Tibial artery (tissue), 4 donors: ENCODE measurements around the gene ACTN1.
"Not testable (repeated sequence)": the region's sequence is repeated elsewhere in the genome, so short reads cannot be mapped to it uniquely, and the experiment has no call there.

Experiments used
- DNase-seq, 2 donors: peaks; one replicate each; pipeline ENCODE4 v3.0.0-alpha.2; 2019
- H3K27ac ChIP-seq, 2 donors: fragments of 200-600 bp; sonication (generic) in 1 of 2; 1 replicate in 1 of 2; 2 replicates in 1 of 2; pipeline ENCODE4 v1.5.1; 2018 to 2019; ENCODE audit warnings: mild to moderate bottlenecking in 1 of 2
- H3K27me3 ChIP-seq, 2 donors: fragments of 200-600 bp; sonication (generic) in 1 of 2; one replicate each; pipeline versions ENCODE4 v1.5.1 to v1.6.0; 2016 to 2019
- H3K36me3 ChIP-seq, 3 donors: fragments of 200-600 bp; sonication (generic) in 2 of 3; one replicate each; pipeline ENCODE4 v1.5.1; 2016 to 2019; ENCODE audit warnings: mild to moderate bottlenecking in 2 of 3
- H3K4me1 ChIP-seq, 4 donors: fragments of 200-600 bp; sonication (generic) in 2 of 4; 1 replicate in 3 of 4; 2 replicates in 1 of 4; pipeline ENCODE4 v1.5.1; 2016 to 2019
- H3K4me3 ChIP-seq, 2 donors: fragments of 200-600 bp; sonication (generic) in 1 of 2; 1 replicate in 1 of 2; 2 replicates in 1 of 2; pipeline ENCODE4 v1.5.1; 2018 to 2019; ENCODE audit warnings: mild to moderate bottlenecking in 2 of 2
- H3K9me3 ChIP-seq, 3 donors: fragments of 200-600 bp; sonication (generic) in 1 of 3; one replicate each; pipeline ENCODE4 v1.5.1; 2016 to 2019
- intact Hi-C: fragments of 100-400 bp; cut with DNase I; formaldehyde crosslinking; loops from one replicate; pipeline ENCODE4 v1.15.0; 2023; ENCODE audit warnings: low total_unique reads
- TF ChIP-seq, protein P1 (sequence below), 2 experiments: fragments of 200-600 bp in 1 of 2; fragments of 450-650 bp in 1 of 2; IDR thresholded peaks; one replicate each; pipeline ENCODE4 v1.5.1; 2017 to 2019; ENCODE audit warnings: antibody characterized with exemption in 2 of 2, mild to moderate bottlenecking in 1 of 2, moderate library complexity in 1 of 2

The ACTN1 gene

DNA sequence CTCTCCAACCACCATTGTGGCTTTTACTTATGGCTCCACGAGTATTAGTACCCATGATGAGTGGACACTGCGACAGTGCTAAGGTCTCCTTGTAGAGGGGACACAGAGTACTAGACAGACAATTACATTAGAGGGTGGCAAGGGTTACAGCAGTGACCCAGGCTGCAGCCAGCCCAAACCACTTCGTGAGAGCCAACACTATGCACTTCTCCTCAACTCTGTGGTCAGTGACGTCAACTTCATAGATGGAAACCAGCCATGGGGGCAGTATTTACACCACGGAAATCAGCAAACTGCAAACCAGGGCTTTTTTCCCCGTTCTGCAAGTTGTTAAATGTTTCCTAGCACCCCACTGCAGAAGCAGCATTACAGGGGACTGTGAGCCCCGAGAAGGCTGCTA lies 124.7 kb downstream of the ACTN1 start:
- TF ChIP-seq, protein P1, sequence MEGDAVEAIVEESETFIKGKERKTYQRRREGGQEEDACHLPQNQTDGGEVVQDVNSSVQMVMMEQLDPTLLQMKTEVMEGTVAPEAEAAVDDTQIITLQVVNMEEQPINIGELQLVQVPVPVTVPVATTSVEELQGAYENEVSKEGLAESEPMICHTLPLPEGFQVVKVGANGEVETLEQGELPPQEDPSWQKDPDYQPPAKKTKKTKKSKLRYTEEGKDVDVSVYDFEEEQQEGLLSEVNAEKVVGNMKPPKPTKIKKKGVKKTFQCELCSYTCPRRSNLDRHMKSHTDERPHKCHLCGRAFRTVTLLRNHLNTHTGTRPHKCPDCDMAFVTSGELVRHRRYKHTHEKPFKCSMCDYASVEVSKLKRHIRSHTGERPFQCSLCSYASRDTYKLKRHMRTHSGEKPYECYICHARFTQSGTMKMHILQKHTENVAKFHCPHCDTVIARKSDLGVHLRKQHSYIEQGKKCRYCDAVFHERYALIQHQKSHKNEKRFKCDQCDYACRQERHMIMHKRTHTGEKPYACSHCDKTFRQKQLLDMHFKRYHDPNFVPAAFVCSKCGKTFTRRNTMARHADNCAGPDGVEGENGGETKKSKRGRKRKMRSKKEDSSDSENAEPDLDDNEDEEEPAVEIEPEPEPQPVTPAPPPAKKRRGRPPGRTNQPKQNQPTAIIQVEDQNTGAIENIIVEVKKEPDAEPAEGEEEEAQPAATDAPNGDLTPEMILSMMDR (IDR thresholded peaks at IDR 0.05), result no peak
- H3K36me3 ChIP-seq, result peaks cover 0 to 16% (median 4%) of the 10 kb centered on the region in 3 donors
- intact Hi-C loops, result no loop called here
- no peak overlapping the region for H3K4me3 ChIP-seq
- no peaks in the 10 kb centered on the region for H3K4me1 ChIP-seq
- no peak overlapping the region for H3K27ac ChIP-seq
- DNase-seq, result no peak
- H3K9me3 ChIP-seq, result no peaks in the 10 kb centered on the region
- H3K27me3 ChIP-seq, result no peaks in the 10 kb centered on the region

- TF ChIP-seq, protein P1 (IDR thresholded peaks at IDR 0.05), result no peak
- Histone ChIP-seq H3K27ac (no peak overlapping the region), H3K27me3 (no peaks in the 10 kb centered on the region), H3K36me3 (peaks cover 0 to 16% (median 4%) of the 10 kb centered on the region in 3 donors), H3K9me3 (no peaks in the 10 kb centered on the region), H3K4me1 (no peaks in the 10 kb centered on the region), H3K4me3 (no peak overlapping the region)
- DNase-seq, result no peak
- intact Hi-C loops, result no loop called here
These were observed 125.4 kb downstream of the ACTN1 start for GRCh38 chr14:68853749-68854148.

DNA sequence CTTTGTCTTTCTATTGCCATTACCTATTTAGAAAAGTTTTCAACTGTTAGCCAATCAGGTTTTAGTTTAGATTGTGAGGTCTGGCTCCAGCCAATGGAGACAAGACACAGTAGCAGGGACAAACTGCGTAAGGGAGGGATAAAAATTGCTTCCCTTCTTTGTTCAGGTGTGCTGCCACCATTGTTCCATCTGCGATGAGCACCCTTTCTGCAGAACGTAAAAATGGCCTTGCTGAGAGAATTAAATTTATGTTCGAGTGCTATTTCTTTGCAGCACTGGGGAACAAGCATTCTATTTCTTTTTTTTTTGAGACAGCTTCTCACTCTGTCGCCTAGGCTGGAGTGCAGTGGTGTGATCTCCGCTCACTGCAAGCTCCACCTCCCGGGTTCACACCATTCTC lies 126.6 kb downstream of the ACTN1 start:
- DNase-seq, H3K9me3 ChIP-seq, intact Hi-C loops, H3K4me1 ChIP-seq, H3K27ac ChIP-seq, H3K27me3 ChIP-seq, H3K4me3 ChIP-seq: not testable (repeated sequence)
- H3K36me3 ChIP-seq, result peaks cover 0 to 16% (median 4%) of the 10 kb centered on the region in 3 donors

- H3K36me3 ChIP-seq, result peaks cover 0 to 16% (median 4%) of the 10 kb centered on the region in 3 donors
- no peak overlapping the region for H3K27ac ChIP-seq
- no peaks in the 10 kb centered on the region for H3K9me3 ChIP-seq
- TF ChIP-seq, protein P1 (IDR thresholded peaks at IDR 0.05), result no peak
- no peaks in the 10 kb centered on the region for H3K4me1 ChIP-seq
- no peak for DNase-seq
- H3K4me3 ChIP-seq, result no peak overlapping the region
- intact Hi-C loops, result no loop called here
- no peaks in the 10 kb centered on the region for H3K27me3 ChIP-seq
These were observed 128.0 kb downstream of the ACTN1 start for GRCh38 chr14:68851078-68851477.

- DNase-seq, result no peak
- intact Hi-C loops, result no loop called here
- no peak overlapping the region for H3K4me3 ChIP-seq
- no peaks in the 10 kb centered on the region for H3K4me1 ChIP-seq
- no peaks in the 10 kb centered on the region for H3K27me3 ChIP-seq
- peaks cover 0 to 4% (median 0%) of the 10 kb centered on the region in 3 donors for H3K36me3 ChIP-seq
- TF ChIP-seq, protein P1 (IDR thresholded peaks at IDR 0.05), result no peak
- H3K9me3 ChIP-seq, result no peaks in the 10 kb centered on the region
- H3K27ac ChIP-seq, result no peak overlapping the region
These were observed 129.7 kb downstream of the ACTN1 start for GRCh38 chr14:68849416-68849815.

DNA sequence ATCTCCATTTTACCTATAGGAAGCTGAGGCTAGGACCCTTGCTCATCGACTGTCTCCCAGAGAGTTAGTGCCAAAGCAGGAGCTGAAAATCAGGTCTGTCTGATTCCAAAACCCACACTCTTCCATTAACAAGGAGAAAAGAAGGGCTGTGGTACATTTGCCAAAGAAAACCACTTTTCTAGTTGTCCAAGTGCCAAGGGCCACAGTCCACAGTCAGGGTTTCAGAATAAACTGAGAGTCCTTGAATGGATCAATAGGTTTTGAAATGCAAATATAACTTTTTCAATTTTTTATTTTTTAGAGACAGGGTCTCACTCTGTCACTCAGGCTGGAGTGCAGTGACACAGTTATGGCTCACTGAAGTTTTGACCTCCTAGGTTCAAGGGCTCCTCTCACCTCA lies 130.8 kb downstream of the ACTN1 start:
- no peak overlapping the region for H3K4me3 ChIP-seq
- no peak for DNase-seq
- H3K4me1 ChIP-seq, result peaks cover 0 to 6% (median 5%) of the 10 kb centered on the region in 4 donors
- H3K36me3 ChIP-seq, result no peaks in the 10 kb centered on the region
- no peak overlapping the region for H3K27ac ChIP-seq
- TF ChIP-seq, protein P1 (IDR thresholded peaks at IDR 0.05), result no peak
- H3K27me3 ChIP-seq, result no peaks in the 10 kb centered on the region
- intact Hi-C loops, result no loop called here
- no peaks in the 10 kb centered on the region for H3K9me3 ChIP-seq

DNA sequence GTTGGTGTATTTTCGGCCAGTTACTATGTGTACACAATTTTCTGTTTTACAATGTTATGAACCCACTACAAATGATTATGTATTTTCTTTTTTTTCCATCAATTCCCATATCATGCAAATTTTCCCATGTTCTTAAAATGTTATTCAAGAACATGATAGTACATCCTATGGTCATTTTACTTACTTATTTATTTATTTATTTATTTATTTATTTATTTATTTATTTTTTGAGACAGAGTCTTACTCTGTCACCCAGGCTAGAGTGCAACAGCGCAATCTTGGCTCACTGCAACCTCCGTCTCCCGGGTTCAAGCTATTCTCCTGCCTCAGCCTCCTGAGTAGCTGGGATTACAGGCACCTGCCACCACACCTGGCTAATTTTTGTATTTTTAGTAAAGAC lies 131.5 kb downstream of the ACTN1 start:
- intact Hi-C loops, H3K9me3 ChIP-seq, H3K27me3 ChIP-seq, H3K27ac ChIP-seq, H3K4me1 ChIP-seq, H3K4me3 ChIP-seq, H3K36me3 ChIP-seq, DNase-seq: not testable (repeated sequence)
